ENCODE data around the gene ARRDC5.

Gene ARRDC5

DNA sequence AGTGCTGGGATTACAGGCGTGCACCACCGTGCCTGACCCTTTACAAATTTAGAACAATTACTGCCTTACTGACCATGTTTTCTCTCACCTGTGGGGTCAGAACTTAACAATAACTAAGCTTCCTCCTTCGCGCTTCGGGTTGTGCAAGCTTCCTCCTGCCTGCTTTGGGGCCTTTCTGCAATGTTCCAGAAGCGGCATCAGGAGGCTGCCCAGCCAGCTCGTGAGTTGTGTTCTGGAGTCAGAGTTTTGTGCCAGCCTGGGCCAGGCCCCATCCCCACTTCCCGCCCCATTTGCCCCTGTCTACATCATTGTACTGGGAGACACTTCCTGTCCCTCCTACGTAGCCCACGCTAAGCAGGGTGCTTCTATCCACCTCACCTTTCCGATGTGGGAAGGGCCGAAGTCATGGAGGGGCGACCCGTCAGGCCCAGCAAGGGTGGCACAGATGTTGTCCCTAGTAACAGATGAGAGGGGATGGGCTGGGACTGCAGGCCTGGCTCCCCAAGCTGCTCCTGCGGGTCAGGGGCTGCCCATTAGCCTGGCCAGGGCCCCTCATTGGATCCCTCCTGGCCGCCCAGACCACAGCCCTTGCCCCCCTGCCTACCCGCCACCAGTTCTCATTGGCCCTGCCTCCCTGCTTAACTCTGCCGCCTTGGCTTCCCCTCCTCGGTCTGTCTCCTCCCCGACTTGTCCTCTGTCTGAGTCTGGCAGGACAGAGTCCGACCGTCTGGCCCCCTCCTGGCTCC lies 20.0 kb upstream of the ARRDC5 start:
- TF ChIP-seq FOXP2 (optimal IDR thresholded peaks at IDR 0.05; ENCODE audit: borderline replicate concordance, extremely low read depth, extremely low read length, insufficient read depth) = no peak
- TF ChIP-seq SIN3A (IDR thresholded peaks at IDR 0.05; ENCODE audit: borderline replicate concordance, insufficient read depth, low read length) = no peak
- TF ChIP-seq, protein P1, sequence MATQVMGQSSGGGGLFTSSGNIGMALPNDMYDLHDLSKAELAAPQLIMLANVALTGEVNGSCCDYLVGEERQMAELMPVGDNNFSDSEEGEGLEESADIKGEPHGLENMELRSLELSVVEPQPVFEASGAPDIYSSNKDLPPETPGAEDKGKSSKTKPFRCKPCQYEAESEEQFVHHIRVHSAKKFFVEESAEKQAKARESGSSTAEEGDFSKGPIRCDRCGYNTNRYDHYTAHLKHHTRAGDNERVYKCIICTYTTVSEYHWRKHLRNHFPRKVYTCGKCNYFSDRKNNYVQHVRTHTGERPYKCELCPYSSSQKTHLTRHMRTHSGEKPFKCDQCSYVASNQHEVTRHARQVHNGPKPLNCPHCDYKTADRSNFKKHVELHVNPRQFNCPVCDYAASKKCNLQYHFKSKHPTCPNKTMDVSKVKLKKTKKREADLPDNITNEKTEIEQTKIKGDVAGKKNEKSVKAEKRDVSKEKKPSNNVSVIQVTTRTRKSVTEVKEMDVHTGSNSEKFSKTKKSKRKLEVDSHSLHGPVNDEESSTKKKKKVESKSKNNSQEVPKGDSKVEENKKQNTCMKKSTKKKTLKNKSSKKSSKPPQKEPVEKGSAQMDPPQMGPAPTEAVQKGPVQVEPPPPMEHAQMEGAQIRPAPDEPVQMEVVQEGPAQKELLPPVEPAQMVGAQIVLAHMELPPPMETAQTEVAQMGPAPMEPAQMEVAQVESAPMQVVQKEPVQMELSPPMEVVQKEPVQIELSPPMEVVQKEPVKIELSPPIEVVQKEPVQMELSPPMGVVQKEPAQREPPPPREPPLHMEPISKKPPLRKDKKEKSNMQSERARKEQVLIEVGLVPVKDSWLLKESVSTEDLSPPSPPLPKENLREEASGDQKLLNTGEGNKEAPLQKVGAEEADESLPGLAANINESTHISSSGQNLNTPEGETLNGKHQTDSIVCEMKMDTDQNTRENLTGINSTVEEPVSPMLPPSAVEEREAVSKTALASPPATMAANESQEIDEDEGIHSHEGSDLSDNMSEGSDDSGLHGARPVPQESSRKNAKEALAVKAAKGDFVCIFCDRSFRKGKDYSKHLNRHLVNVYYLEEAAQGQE (IDR thresholded peaks at IDR 0.05; ENCODE audit: insufficient read depth in 1 of 2, low read depth in 2 of 2, low read length in 2 of 2) = no peak
- no peak for TF ChIP-seq POLR2AphosphoS5 (IDR thresholded peaks at IDR 0.05; ENCODE audit: low read depth, low read length)
- TF ChIP-seq TAF1 (IDR thresholded peaks at IDR 0.05; ENCODE audit: borderline replicate concordance, insufficient read depth, low read length) = no peak

DNA sequence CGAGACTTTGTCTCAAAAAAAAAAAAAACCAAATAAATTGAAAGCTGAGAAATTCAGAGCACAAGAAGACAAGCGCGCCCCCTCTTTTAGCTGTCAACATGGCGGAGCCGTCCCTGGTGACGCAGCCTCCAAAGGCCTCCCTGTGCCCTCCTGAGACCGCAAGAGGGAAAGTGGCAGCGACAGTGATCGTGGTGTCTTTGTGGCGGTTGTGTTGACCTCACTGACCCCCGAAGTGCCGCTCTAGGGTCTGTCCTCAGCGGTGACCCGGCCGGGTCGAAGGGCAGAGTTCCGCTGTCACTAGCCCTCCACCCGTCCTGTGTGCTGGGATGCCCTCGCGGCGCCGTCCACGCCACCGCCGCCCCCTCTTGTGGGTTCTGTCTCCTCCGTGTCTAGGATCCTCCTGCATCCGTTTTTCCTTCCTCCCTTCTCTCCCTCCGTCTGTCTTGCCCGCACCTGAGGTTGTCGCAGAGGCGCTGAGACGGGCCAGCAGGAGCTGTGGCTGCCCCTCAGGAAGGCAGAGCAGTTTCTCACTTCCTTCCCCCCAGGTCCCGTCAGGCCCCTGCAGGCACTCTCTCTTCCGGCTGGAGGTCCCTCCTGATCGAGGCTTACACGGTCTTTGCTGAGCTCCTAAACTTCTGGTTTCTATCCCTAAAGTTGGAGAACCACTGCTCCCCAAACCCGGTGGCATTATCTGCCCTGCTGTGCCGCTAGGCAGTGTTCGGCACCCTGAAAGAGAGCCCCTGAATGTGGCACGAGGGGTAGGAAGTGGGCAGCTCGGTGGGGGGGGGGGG lies 13.8 kb upstream of the ARRDC5 start:
- no peak for TF ChIP-seq SIN3A (IDR thresholded peaks at IDR 0.05; ENCODE audit: borderline replicate concordance, insufficient read depth, low read length)
- no peak for TF ChIP-seq POLR2AphosphoS5 (IDR thresholded peaks at IDR 0.05; ENCODE audit: low read depth, low read length)
- TF ChIP-seq, protein P1 (IDR thresholded peaks at IDR 0.05; ENCODE audit: insufficient read depth in 1 of 2, low read depth in 2 of 2, low read length in 2 of 2) = no peak
- no peak for TF ChIP-seq TAF1 (IDR thresholded peaks at IDR 0.05; ENCODE audit: borderline replicate concordance, insufficient read depth, low read length)
- no peak for TF ChIP-seq FOXP2 (optimal IDR thresholded peaks at IDR 0.05; ENCODE audit: borderline replicate concordance, extremely low read depth, extremely low read length, insufficient read depth)

- TF ChIP-seq SIN3A (IDR thresholded peaks at IDR 0.05; ENCODE audit: borderline replicate concordance, insufficient read depth, low read length) = peak; percentile 60; the same call in 1 of the 2 replicates
- TF ChIP-seq POLR2AphosphoS5 (IDR thresholded peaks at IDR 0.05; ENCODE audit: low read depth, low read length) = no peak
- TF ChIP-seq, protein P1 (IDR thresholded peaks at IDR 0.05; ENCODE audit: insufficient read depth in 1 of 2, low read depth in 2 of 2, low read length in 2 of 2) = no peak
- TF ChIP-seq FOXP2 (optimal IDR thresholded peaks at IDR 0.05; ENCODE audit: borderline replicate concordance, extremely low read depth, extremely low read length, insufficient read depth) = peak; percentile 99
- no peak for TF ChIP-seq TAF1 (IDR thresholded peaks at IDR 0.05; ENCODE audit: borderline replicate concordance, insufficient read depth, low read length)
These were observed 12.2 kb upstream of the ARRDC5 start for GRCh38 chr19:4914736-4915501.

GRCh38 chr19:4913996-4914735 lies 11.5 kb upstream of the ARRDC5 start:
- no peak for TF ChIP-seq TAF1 (IDR thresholded peaks at IDR 0.05; ENCODE audit: borderline replicate concordance, insufficient read depth, low read length)
- TF ChIP-seq FOXP2 (optimal IDR thresholded peaks at IDR 0.05; ENCODE audit: borderline replicate concordance, extremely low read depth, extremely low read length, insufficient read depth) = no peak
- TF ChIP-seq, protein P1 (IDR thresholded peaks at IDR 0.05; ENCODE audit: insufficient read depth in 1 of 2, low read depth in 2 of 2, low read length in 2 of 2) = no peak
- no peak for TF ChIP-seq SIN3A (IDR thresholded peaks at IDR 0.05; ENCODE audit: borderline replicate concordance, insufficient read depth, low read length)
- TF ChIP-seq POLR2AphosphoS5 (IDR thresholded peaks at IDR 0.05; ENCODE audit: low read depth, low read length) = no peak

Data from PFSK-1 (cell line).